ENCODE data around the gene ZDHHC14. TPM values are rescaled to one million over a fixed set of nuclear protein-coding genes. Genes with fewer than 3 reads are reported as not detected.

The ZDHHC14 gene
- total and polyA plus RNA-seq, 2 experiments from 2014 or later = 3.0 to 7.4 TPM

GRCh38 chr6:157412791-157413190 lies 31.8 kb downstream of the ZDHHC14 start:
- Histone ChIP-seq H3K36me3 (ENCODE audit: insufficient read depth) (no peaks in the 10 kb centered on the region), H3K9me2 (ENCODE audit: insufficient read depth) (no peaks in the 10 kb centered on the region; the same call in 1 of the 2 replicates), H3K4me3 (no peak overlapping the region), H3K27ac (ENCODE audit: low read depth) (no peak overlapping the region), H2AFZ (no peak overlapping the region), H3K4me2 (no peak overlapping the region), H3K27me3 (ENCODE audit: insufficient read depth) (no peaks in the 10 kb centered on the region), H3K4me1 (ENCODE audit: insufficient read depth) (no peaks in the 10 kb centered on the region), H4K20me1 (replicated peaks; ENCODE audit: insufficient read depth) (no peaks in the 10 kb centered on the region), H3K79me2 (replicated peaks; ENCODE audit: insufficient read depth) (no peaks in the 10 kb centered on the region), H3F3A (replicated peaks; ENCODE audit: low read depth) (no peaks in the 10 kb centered on the region)
- H3K27me3 Mint-ChIP-seq (ENCODE audit: insufficient read depth, low read depth, poor library complexity) = peaks cover 3% of the 10 kb centered on the region
- no peak overlapping the region for H3K4me3 Mint-ChIP-seq
- 0 out of 3 replicates have a peak, but pooled peaks cover 4% of the 10 kb centered on the region for H3K36me3 Mint-ChIP-seq (ENCODE audit: low read depth)
- H3K4me1 Mint-ChIP-seq = peaks cover 6% of the 10 kb centered on the region; the same call in 2 of the 3 replicates
- TF ChIP-seq JUNB (IDR thresholded peaks at IDR 0.05; ENCODE audit: unreplicated experiment) = no peak
- TF ChIP-seq CREB1 (CRISPR knock-in tag; IDR thresholded peaks at IDR 0.05; ENCODE audit: low read depth) = no peak
- TF ChIP-seq CTCF (conservative IDR thresholded peaks at IDR 0.05; ENCODE audit: low read depth in 2 of 2) = no peak
- TF ChIP-seq POLR2AphosphoS5 (IDR thresholded peaks at IDR 0.05; ENCODE audit: low read depth) = no peak
- no peak for TF ChIP-seq ZNF462 (CRISPR knock-in tag; IDR thresholded peaks at IDR 0.05)
- no peak for TF ChIP-seq ZNF331 (CRISPR knock-in tag; IDR thresholded peaks at IDR 0.05; ENCODE audit: low read depth)
- no peak for TF ChIP-seq NANOG (IDR thresholded peaks at IDR 0.05; ENCODE audit: borderline replicate concordance)
- no peak for TF ChIP-seq EZH2phosphoT487 (IDR thresholded peaks at IDR 0.05; ENCODE audit: unreplicated experiment)
- TF ChIP-seq EZH2 (IDR thresholded peaks at IDR 0.05; ENCODE audit: low read depth, unreplicated experiment) = no peak
- no peak for TF ChIP-seq STAT1 (IDR thresholded peaks at IDR 0.05; ENCODE audit: unreplicated experiment)
- TF ChIP-seq ZNF114 (CRISPR knock-in tag; IDR thresholded peaks at IDR 0.05) = no peak
- TF ChIP-seq REST (IDR thresholded peaks at IDR 0.05; ENCODE audit: unreplicated experiment) = no peak
- no peak for TF ChIP-seq ETS1 (IDR thresholded peaks at IDR 0.05)
- no peaks in the 10 kb centered on the region for H3K9me3 Mint-ChIP-seq
- H3K27ac Mint-ChIP-seq = no peak overlapping the region
- ATAC-seq (no peak), DNase-seq (ENCODE audit: low spot score) (no peak)
